Endodermal cell (in vitro differentiated cells): ENCODE results near the gene SEMG2. TPM values are rescaled to one million over a fixed set of nuclear protein-coding genes. Genes with fewer than 3 reads are reported as not detected.

Experiments used
- DNase-seq: peaks from one replicate; pipeline ENCODE4 v3.0.0-alpha.2; 2017
- H3K27ac ChIP-seq: 2 replicates; pipeline ENCODE4 v1.5.1; 2013; ENCODE audit warnings: mild to moderate bottlenecking, low read depth, low read length, moderate library complexity
- H3K27me3 ChIP-seq: 2 replicates; pipeline ENCODE4 v1.6.1; 2013; ENCODE audit warnings: mild to moderate bottlenecking, low read length, moderate library complexity; ENCODE audit not compliant: insufficient read depth, control insufficient read depth, poor library complexity, severe bottlenecking
- H3K36me3 ChIP-seq: 2 replicates; pipeline ENCODE4 v1.7.0; 2013; ENCODE audit warnings: mild to moderate bottlenecking, low read length, moderate library complexity; ENCODE audit not compliant: control insufficient read depth, insufficient read depth
- H3K4me1 ChIP-seq: one replicate; pipeline ENCODE4 v1.7.0; 2013; ENCODE audit warnings: low read length; ENCODE audit not compliant: control insufficient read depth, insufficient read depth
- H3K4me3 ChIP-seq: 2 replicates; pipeline ENCODE4 v1.5.1; 2013; ENCODE audit warnings: mild to moderate bottlenecking, low read length, moderate library complexity
- H3K9ac ChIP-seq: 2 replicates; pipeline ENCODE4 v1.6.1; 2013; ENCODE audit warnings: mild to moderate bottlenecking, low read length, moderate library complexity; ENCODE audit not compliant: poor library complexity, severe bottlenecking; ENCODE audit errors: extremely low read depth
- H3K9me3 ChIP-seq: 2 replicates; pipeline ENCODE4 v1.6.1; 2013; ENCODE audit warnings: mild to moderate bottlenecking, low read length, moderate library complexity; ENCODE audit not compliant: control insufficient read depth
- H3K27ac Mint-ChIP-seq: 2 replicates; pipeline ENCODE4 v1.8.0; 2020; ENCODE audit warnings: mixed read lengths
- H3K27me3 Mint-ChIP-seq: 2 replicates; pipeline ENCODE4 v1.8.0; 2021; ENCODE audit warnings: mild to moderate bottlenecking, mixed read lengths; ENCODE audit not compliant: insufficient read depth
- H3K36me3 Mint-ChIP-seq: 2 replicates; pipeline ENCODE4 v1.8.0; 2020; ENCODE audit warnings: low read depth, mixed read lengths
- H3K4me1 Mint-ChIP-seq: 2 replicates; pipeline ENCODE4 v1.8.0; 2020; ENCODE audit warnings: mixed read lengths
- H3K4me3 Mint-ChIP-seq: 2 replicates; pipeline ENCODE4 v1.8.0; 2020; ENCODE audit warnings: mild to moderate bottlenecking, moderate library complexity, mixed read lengths
- H3K9me3 Mint-ChIP-seq: 2 replicates; pipeline ENCODE4 v1.8.0; 2020; ENCODE audit warnings: mild to moderate bottlenecking, mixed read lengths
- CTCF ChIP-seq: fragments of 200-600 bp; sonication (generic); conservative IDR thresholded peaks from 2 replicates; pipeline ENCODE4 v1.5.0; 2021; ENCODE audit warnings: antibody characterized with exemption, mild to moderate bottlenecking
- WGBS, 2 experiments: methylation state at CpG; one replicate each; pipeline versions ENCODE4 v1.1.5 to v1.1.7; 2013; ENCODE audit warnings: missing lambda C conversion rate in 2 of 2, mixed read lengths in 1 of 2; ENCODE audit not compliant: insufficient coverage in 1 of 2, insufficient read length in 1 of 2; 5-methylcytosine and 5-hydroxymethylcytosine counted together
- total RNA-seq, 2 donors: library from RNA; stranded (reverse); fragmentation: NEBNext Ultra II Directional in 1 of 2; extraction: Animal tissue kit (Norgen Biotek cat#: 25700) in 1 of 2; gene quantifications; 2 replicates in 1 of 2; 3 replicates in 1 of 2; pipeline ENCODE4 v1.2.1, GENCODE V29; 2021

The SEMG2 gene
- total RNA-seq, 2 donors from 2014 or later: not detected

DNA sequence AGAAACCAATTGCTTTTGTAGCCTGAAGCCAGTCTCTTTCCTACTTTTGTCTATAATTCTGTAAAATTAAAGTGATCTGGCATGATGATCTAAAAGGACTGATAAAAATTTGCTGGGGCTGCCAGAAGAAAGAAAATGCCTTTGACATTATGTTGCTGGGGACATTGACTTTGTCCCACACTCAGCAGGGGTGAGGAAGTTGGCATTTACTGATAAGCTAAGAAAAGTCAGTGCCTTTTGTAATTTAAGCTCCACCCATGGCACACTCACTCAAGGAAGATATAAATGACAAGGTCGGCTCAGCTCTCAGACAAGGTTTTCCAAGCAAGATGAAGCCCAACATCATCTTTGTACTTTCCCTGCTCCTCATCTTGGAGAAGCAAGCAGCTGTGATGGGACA, 14.4 kb upstream of the SEMG2 start, which contains the start of gene SEMG1:
SEMG1 (plus strand) TSS at position 309 of the 400 bp plus-strand sequence; CDS start at position 330, 21 bp downstream.
- no peak within 1 kb of the TSS for H3K4me3 ChIP-seq
- no peaks in the 10 kb centered on the region for H3K27me3 ChIP-seq
- H3K36me3 ChIP-seq: no peaks in the 10 kb centered on the region
- no peaks in the 10 kb centered on the region for H3K9me3 ChIP-seq
- Mint-ChIP-seq H3K36me3 (no peaks in the 10 kb centered on the region), H3K4me3 (no peak within 1 kb of the TSS), H3K27me3 (peaks cover 7% of the 10 kb centered on the region), H3K4me1 (peaks cover 12% of the 10 kb centered on the region), H3K9me3 (no peaks in the 10 kb centered on the region), H3K27ac (no peak within 1 kb of the TSS)
- no peak within 1 kb of the TSS for H3K27ac ChIP-seq
- H3K9ac ChIP-seq: no peak within 1 kb of the TSS
- WGBS, 2 experiments: 57% methylated on average over 1 of the region's 1 CpG; no CpG with 5 or more reads in 1 of the 2 experiments
- TF ChIP-seq CTCF: no peak
- no peak for DNase-seq
- H3K4me1 ChIP-seq: peaks cover 2% of the 10 kb centered on the region

DNA sequence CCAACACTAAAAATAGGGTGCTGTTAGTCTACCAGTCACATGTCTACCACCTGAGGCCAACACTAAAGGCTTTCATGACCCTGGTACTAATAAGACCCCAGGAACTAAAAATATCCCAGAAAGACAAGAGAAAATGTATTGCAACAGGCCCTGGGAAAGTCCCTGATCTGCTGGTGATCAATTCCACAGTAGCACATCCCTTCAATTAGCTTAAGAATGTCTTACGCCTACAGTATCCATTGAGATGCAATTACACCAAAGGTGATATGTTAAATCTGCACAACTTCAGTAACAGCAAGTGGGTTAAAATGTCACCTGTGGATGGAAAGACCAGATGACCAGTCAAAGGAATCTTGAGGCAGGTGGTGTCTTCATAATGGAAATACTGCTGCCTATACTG, 11.2 kb upstream of the SEMG2 start:
- 86 to 100% methylated on average over 1 of the region's 1 CpG for WGBS, 2 experiments
- H3K36me3 ChIP-seq: no peaks in the 10 kb centered on the region
- Mint-ChIP-seq H3K9me3 (no peaks in the 10 kb centered on the region), H3K4me1 (peaks cover 12% of the 10 kb centered on the region), H3K4me3 (no peak overlapping the region), H3K27ac (no peak overlapping the region), H3K27me3 (peaks cover 12% of the 10 kb centered on the region), H3K36me3 (no peaks in the 10 kb centered on the region)
- peaks cover 2% of the 10 kb centered on the region for H3K4me1 ChIP-seq
- H3K9ac ChIP-seq: no peak overlapping the region
- H3K9me3 ChIP-seq: no peaks in the 10 kb centered on the region
- no peak for DNase-seq
- no peak for TF ChIP-seq CTCF
- no peaks in the 10 kb centered on the region for H3K27me3 ChIP-seq
- no peak overlapping the region for H3K4me3 ChIP-seq
- no peak overlapping the region for H3K27ac ChIP-seq

GRCh38 chr20:45211569-45212474, 9.4 kb upstream of the SEMG2 start:
- no peaks in the 10 kb centered on the region for H3K9me3 Mint-ChIP-seq
- Histone ChIP-seq H3K4me1 (no peaks in the 10 kb centered on the region), H3K9me3 (no peaks in the 10 kb centered on the region), H3K27ac (no peak overlapping the region), H3K27me3 (no peaks in the 10 kb centered on the region), H3K4me3 (no peak overlapping the region), H3K36me3 (no peaks in the 10 kb centered on the region), H3K9ac (no peak overlapping the region)
- H3K27me3 Mint-ChIP-seq: peaks cover 13% of the 10 kb centered on the region
- H3K4me1 Mint-ChIP-seq: peaks cover 5% of the 10 kb centered on the region
- no peak overlapping the region for H3K4me3 Mint-ChIP-seq
- no peak for TF ChIP-seq CTCF
- H3K36me3 Mint-ChIP-seq: no peaks in the 10 kb centered on the region
- no peak for DNase-seq
- H3K27ac Mint-ChIP-seq: no peak overlapping the region
